IMR-90 (cell line): ENCODE measurements around the gene ZCCHC17. TPM values are rescaled to one million over a fixed set of nuclear protein-coding genes. Genes with fewer than 3 reads are reported as not detected.

Experiments used
- ATAC-seq: fragments of 200-7000 bp; cut with Tn5 transposase; 2 replicates; pipeline ENCODE4 v1.9.1; 2020; ENCODE audit warnings: low read depth, mild to moderate bottlenecking, moderate library complexity
- BruUV-seq: library from RNA; stranded (reverse); fragments of 400-500 nt; replicated peaks from 2 replicates; lab custom pipeline; 2021; lab: Mats Ljungman, UMichigan
- CTCF ChIA-PET: fragments of 300-600 bp; formaldehyde crosslinking; extraction: SDS; loops from one replicate; lab custom pipeline; 2021; ENCODE audit warnings: antibody characterized with exemption; lab: Yijun Ruan, JAX
- POLR2A ChIA-PET: fragments of 300-600 bp; sonication (Branson Sonifier 250); formaldehyde crosslinking; loops from one replicate; lab custom pipeline; 2022; ENCODE audit warnings: antibody characterized with exemption; ENCODE audit not compliant: unreplicated experiment; lab: Charles Lee
- DNase-seq: peaks from one replicate; pipeline ENCODE4 v3.0.0; 2013
- H2AFZ ChIP-seq: replicated peaks from 2 replicates; pipeline ENCODE3; 2013; ENCODE audit warnings: low read length, mild to moderate bottlenecking; ENCODE audit not compliant: poor library complexity
- H2AK5ac ChIP-seq: 2 replicates; pipeline ENCODE4 v1.6.1; 2013; ENCODE audit warnings: low read depth, low read length, inconsistent platforms
- H2AK9ac ChIP-seq: replicated peaks from 2 replicates; pipeline ENCODE3; 2013; ENCODE audit warnings: mild to moderate bottlenecking, low read depth, low read length, moderate library complexity; ENCODE audit not compliant: poor library complexity
- H2BK120ac ChIP-seq: 2 replicates; pipeline ENCODE4 v1.6.1; 2013; ENCODE audit warnings: low read depth, low read length, inconsistent platforms
- H2BK15ac ChIP-seq: 3 replicates; pipeline ENCODE4 v1.6.1; 2013; ENCODE audit warnings: low read depth, low read length, inconsistent platforms
- H2BK20ac ChIP-seq: 2 replicates; pipeline ENCODE4 v1.6.1; 2013; ENCODE audit warnings: low read depth, mild to moderate bottlenecking, inconsistent platforms, low read length, moderate library complexity
- H2BK5ac ChIP-seq: 2 replicates; pipeline ENCODE4 v1.6.1; 2013; ENCODE audit warnings: mild to moderate bottlenecking, low read depth, low read length, inconsistent platforms; ENCODE audit not compliant: poor library complexity, severe bottlenecking
- H3K14ac ChIP-seq: replicated peaks from 2 replicates; pipeline ENCODE4 v1.6.1; 2013; ENCODE audit warnings: low read depth, low read length, inconsistent platforms
- H3K18ac ChIP-seq: 2 replicates; pipeline ENCODE4 v1.6.1; 2013; ENCODE audit warnings: low read depth, low read length, control low read depth
- H3K23ac ChIP-seq: 2 replicates; pipeline ENCODE4 v1.6.1; 2013; ENCODE audit warnings: low read depth, low read length, inconsistent platforms
- H3K27ac ChIP-seq: 2 replicates; pipeline ENCODE4 v1.5.1; 2013; ENCODE audit warnings: mild to moderate bottlenecking, control low read depth, low read length; ENCODE audit not compliant: insufficient read depth
- H3K27me3 ChIP-seq: 2 replicates; pipeline ENCODE4 v1.6.1; 2013; ENCODE audit warnings: low read length; ENCODE audit not compliant: control insufficient read depth, insufficient read depth
- H3K36me3 ChIP-seq: 2 replicates; pipeline ENCODE4 v1.6.1; 2013; ENCODE audit warnings: low read length, mixed read lengths; ENCODE audit not compliant: control insufficient read depth, insufficient read depth
- H3K4ac ChIP-seq: 2 replicates; pipeline ENCODE4 v1.6.1; 2013; ENCODE audit warnings: low read depth, low read length, inconsistent platforms
- H3K4me1 ChIP-seq: 2 replicates; pipeline ENCODE4 v1.6.1; 2013; ENCODE audit warnings: low read length, mixed read lengths; ENCODE audit not compliant: control insufficient read depth, insufficient read depth
- H3K4me2 ChIP-seq: 2 replicates; pipeline ENCODE4 v1.6.1; 2013; ENCODE audit warnings: low read depth, mild to moderate bottlenecking, control low read depth, low read length, moderate library complexity
- H3K4me3 ChIP-seq: 2 replicates; pipeline ENCODE4 v1.5.1; 2013; ENCODE audit warnings: low read depth, mild to moderate bottlenecking, control low read depth, low read length, moderate library complexity; ENCODE audit not compliant: insufficient read depth
- H3K56ac ChIP-seq: 2 replicates; pipeline ENCODE4 v1.6.1; 2013; ENCODE audit warnings: low read length, inconsistent platforms; ENCODE audit not compliant: insufficient read depth; ENCODE audit errors: extremely low read depth
- H3K79me1 ChIP-seq, 2 experiments: 2 replicates each; pipeline ENCODE4 v1.6.1; 2013; ENCODE audit warnings: low read length in 2 of 2, inconsistent platforms in 1 of 2, low read depth in 1 of 2
- H3K9ac ChIP-seq: 2 replicates; pipeline ENCODE4 v1.6.1; 2013; ENCODE audit warnings: low read depth, low read length, control low read depth
- H3K9me1 ChIP-seq: 2 replicates; pipeline ENCODE4 v1.6.1; 2013; ENCODE audit warnings: low read length, inconsistent platforms; ENCODE audit not compliant: insufficient read depth
- H3K9me3 ChIP-seq: 2 replicates; pipeline ENCODE4 v1.6.1; 2013; ENCODE audit warnings: low read length; ENCODE audit not compliant: control insufficient read depth, insufficient read depth
- H4K20me1 ChIP-seq: 2 replicates; pipeline ENCODE4 v1.6.1; 2013; ENCODE audit warnings: low read length, inconsistent platforms; ENCODE audit not compliant: insufficient read depth
- H4K5ac ChIP-seq: 2 replicates; pipeline ENCODE4 v1.6.1; 2013; ENCODE audit warnings: mild to moderate bottlenecking, low read depth, low read length, control low read depth
- H4K8ac ChIP-seq, 2 experiments: 2 replicates each; pipeline ENCODE4 v1.6.1; 2013; ENCODE audit warnings: low read depth in 2 of 2, low read length in 2 of 2, control low read depth in 1 of 2, inconsistent platforms in 1 of 2
- H4K91ac ChIP-seq: 2 replicates; pipeline ENCODE4 v1.6.1; 2013; ENCODE audit warnings: low read depth, low read length, inconsistent platforms; ENCODE audit not compliant: insufficient read depth
- CEBPB ChIP-seq: IDR thresholded peaks from 2 replicates; pipeline ENCODE4 v1.6.1; 2012; ENCODE audit warnings: low read depth, low read length, improper control_type of control experiment
- MAFK ChIP-seq: IDR thresholded peaks from 2 replicates; pipeline ENCODE4 v1.6.1; 2012; ENCODE audit warnings: low read depth, low read length, improper control_type of control experiment
- MXI1 ChIP-seq: IDR thresholded peaks from 2 replicates; pipeline ENCODE4 v1.6.1; 2012; ENCODE audit warnings: low read depth, mild to moderate bottlenecking, low read length, moderate library complexity, borderline replicate concordance
- WGBS, 2 experiments: methylation state at CpG; one replicate each; pipeline versions ENCODE4 v1.1.5 to v1.1.7; 2013; ENCODE audit warnings: missing lambda C conversion rate in 2 of 2; ENCODE audit not compliant: insufficient read length in 1 of 2; ENCODE audit errors: extremely low coverage in 2 of 2; 5-methylcytosine and 5-hydroxymethylcytosine counted together
- dilution Hi-C: fragments of 300-500 bp; cut with HindIII; formaldehyde crosslinking; loops from one replicate; pipeline ENCODE4 v1.14.3; 2018; ENCODE audit warnings: low sequenced_read_pairs; ENCODE audit not compliant: unreplicated experiment
- in situ Hi-C: fragments of 300-500 bp; cut with MboI; formaldehyde crosslinking; loops from 3 replicates; pipeline ENCODE4 v1.14.3; 2019; ENCODE audit warnings: low sequenced_read_pairs, inconsistent platforms, mixed read lengths
- intact Hi-C: fragments of 100-400 bp; cut with micrococcal nuclease; formaldehyde crosslinking; loops from 2 replicates; pipeline ENCODE4 v1.10.0; 2022
- polyA plus RNA-seq, 3 experiments: library from polyadenylated mRNA; depleted of rRNA; stranded (reverse); fragments of >200 nt; gene quantifications; 2 replicates each; pipeline ENCODE4 v1.2.3, GENCODE V29; 2012; ENCODE audit warnings: low replicate concordance in 1 of 3
- total RNA-seq: library from RNA; depleted of rRNA; stranded (reverse); fragments of >200 nt; gene quantifications from 2 replicates; pipeline ENCODE4 v1.2.3, GENCODE V29; 2012
- TF ChIP-seq, protein P1 (sequence below): conservative IDR thresholded peaks from 2 replicates; pipeline ENCODE4 v1.5.1; 2012; ENCODE audit warnings: mild to moderate bottlenecking, low read depth, low read length, improper control_type of control experiment
- TF ChIP-seq, protein P2 (sequence below): fragments of 150-350 bp; IDR thresholded peaks from 2 replicates; pipeline ENCODE4 v1.6.1; 2016; ENCODE audit warnings: low read depth, mild to moderate bottlenecking, low read length, moderate library complexity, borderline replicate concordance

ZCCHC17 gene
- total and polyA plus RNA-seq, 2 of the 4 experiments (the other 2 are of a cell fraction) = 48.4 to 48.9 TPM

DNA sequence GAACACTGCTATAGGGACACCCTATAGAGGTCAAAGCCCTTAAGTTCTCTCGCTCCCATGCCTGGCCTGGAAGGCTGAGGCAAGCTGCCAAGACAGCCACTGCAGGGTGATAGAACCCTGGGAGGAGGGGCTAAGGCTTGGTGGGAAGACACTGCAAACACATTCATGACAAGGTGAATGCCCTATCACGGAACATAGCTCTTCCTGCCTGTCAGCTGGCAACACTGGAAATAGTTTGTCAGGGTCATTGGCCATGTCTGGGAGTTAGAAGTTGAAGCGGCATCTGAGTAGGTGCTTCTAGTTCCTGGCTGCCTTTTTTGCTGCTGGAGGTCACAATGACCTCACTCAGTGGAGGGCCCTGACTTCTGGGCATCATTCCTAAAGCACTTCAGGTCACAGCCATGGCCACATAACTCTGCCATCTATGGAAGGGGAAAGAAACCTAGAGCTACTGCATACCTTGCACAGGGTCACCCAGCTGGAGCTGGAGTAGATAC, 71.8 kb downstream of the ZCCHC17 start:
- ChIA-PET POLR2A (no interaction called here), CTCF (no interaction called here)
- Histone ChIP-seq H4K91ac (no peak overlapping the region), H3K23ac (no peak overlapping the region), H3K9ac (no peak overlapping the region), H2BK15ac (no peak overlapping the region), H4K5ac (no peak overlapping the region), H3K14ac (no peak overlapping the region), H2BK120ac (no peak overlapping the region), H3K18ac (no peak overlapping the region), H3K27me3 (no peaks in the 10 kb centered on the region), H2AFZ (no peak overlapping the region), H4K8ac (no peak overlapping the region), H3K9me3 (no peaks in the 10 kb centered on the region), H3K4me1 (peaks cover 5% of the 10 kb centered on the region; the same call in 1 of the 2 replicates), H4K20me1 (no peaks in the 10 kb centered on the region), H2BK5ac (no peak overlapping the region), H3K27ac (no peak overlapping the region), H3K4me3 (no peak overlapping the region), H2AK9ac (no peak overlapping the region), H3K9me1 (peaks cover 4% of the 10 kb centered on the region), H2AK5ac (no peak overlapping the region), H2BK20ac (no peak overlapping the region), H3K79me1 (no peaks in the 10 kb centered on the region), H3K56ac (no peak overlapping the region), H3K36me3 (peaks cover 15% of the 10 kb centered on the region; the same call in 1 of the 2 replicates), H3K4me2 (no peak overlapping the region), H3K4ac (no peak overlapping the region)
- in situ Hi-C loops (no loop called here), intact Hi-C loops (no loop called here), dilution Hi-C loops (no loop called here)
- ATAC-seq (no peak), DNase-seq (no peak)
- 67% methylated on average over 1 of the region's 3 CpGs; no CpG with 5 or more reads in 1 of the 2 experiments for WGBS, 2 experiments
- TF ChIP-seq CEBPB (no peak), MAFK (no peak), MXI1 (no peak)
- TF ChIP-seq, protein P1, sequence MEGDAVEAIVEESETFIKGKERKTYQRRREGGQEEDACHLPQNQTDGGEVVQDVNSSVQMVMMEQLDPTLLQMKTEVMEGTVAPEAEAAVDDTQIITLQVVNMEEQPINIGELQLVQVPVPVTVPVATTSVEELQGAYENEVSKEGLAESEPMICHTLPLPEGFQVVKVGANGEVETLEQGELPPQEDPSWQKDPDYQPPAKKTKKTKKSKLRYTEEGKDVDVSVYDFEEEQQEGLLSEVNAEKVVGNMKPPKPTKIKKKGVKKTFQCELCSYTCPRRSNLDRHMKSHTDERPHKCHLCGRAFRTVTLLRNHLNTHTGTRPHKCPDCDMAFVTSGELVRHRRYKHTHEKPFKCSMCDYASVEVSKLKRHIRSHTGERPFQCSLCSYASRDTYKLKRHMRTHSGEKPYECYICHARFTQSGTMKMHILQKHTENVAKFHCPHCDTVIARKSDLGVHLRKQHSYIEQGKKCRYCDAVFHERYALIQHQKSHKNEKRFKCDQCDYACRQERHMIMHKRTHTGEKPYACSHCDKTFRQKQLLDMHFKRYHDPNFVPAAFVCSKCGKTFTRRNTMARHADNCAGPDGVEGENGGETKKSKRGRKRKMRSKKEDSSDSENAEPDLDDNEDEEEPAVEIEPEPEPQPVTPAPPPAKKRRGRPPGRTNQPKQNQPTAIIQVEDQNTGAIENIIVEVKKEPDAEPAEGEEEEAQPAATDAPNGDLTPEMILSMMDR = no peak
- TF ChIP-seq, protein P2, sequence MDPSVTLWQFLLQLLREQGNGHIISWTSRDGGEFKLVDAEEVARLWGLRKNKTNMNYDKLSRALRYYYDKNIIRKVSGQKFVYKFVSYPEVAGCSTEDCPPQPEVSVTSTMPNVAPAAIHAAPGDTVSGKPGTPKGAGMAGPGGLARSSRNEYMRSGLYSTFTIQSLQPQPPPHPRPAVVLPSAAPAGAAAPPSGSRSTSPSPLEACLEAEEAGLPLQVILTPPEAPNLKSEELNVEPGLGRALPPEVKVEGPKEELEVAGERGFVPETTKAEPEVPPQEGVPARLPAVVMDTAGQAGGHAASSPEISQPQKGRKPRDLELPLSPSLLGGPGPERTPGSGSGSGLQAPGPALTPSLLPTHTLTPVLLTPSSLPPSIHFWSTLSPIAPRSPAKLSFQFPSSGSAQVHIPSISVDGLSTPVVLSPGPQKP = no peak
- no TSS peak for BruUV-seq
